Testis (tissue), 2 donors: ENCODE results near the gene MGST3.

Experiments used
- POLR2A ChIP-seq: fragments of 450-650 bp; IDR thresholded peaks from one replicate; pipeline ENCODE4 v1.6.1; 2017; ENCODE audit warnings: antibody characterized with exemption, mild to moderate bottlenecking, moderate library complexity
- TF ChIP-seq, protein P1 (sequence below), 3 experiments: fragments of 450-650 bp in 2 of 3; fragments of 200-600 bp in 1 of 3; sonication (generic) in 1 of 3; IDR thresholded peaks; one replicate each; pipeline ENCODE4 v1.5.1; 2016 to 2019; ENCODE audit warnings: antibody characterized with exemption in 3 of 3, mild to moderate bottlenecking in 2 of 3, moderate library complexity in 1 of 3

DNA sequence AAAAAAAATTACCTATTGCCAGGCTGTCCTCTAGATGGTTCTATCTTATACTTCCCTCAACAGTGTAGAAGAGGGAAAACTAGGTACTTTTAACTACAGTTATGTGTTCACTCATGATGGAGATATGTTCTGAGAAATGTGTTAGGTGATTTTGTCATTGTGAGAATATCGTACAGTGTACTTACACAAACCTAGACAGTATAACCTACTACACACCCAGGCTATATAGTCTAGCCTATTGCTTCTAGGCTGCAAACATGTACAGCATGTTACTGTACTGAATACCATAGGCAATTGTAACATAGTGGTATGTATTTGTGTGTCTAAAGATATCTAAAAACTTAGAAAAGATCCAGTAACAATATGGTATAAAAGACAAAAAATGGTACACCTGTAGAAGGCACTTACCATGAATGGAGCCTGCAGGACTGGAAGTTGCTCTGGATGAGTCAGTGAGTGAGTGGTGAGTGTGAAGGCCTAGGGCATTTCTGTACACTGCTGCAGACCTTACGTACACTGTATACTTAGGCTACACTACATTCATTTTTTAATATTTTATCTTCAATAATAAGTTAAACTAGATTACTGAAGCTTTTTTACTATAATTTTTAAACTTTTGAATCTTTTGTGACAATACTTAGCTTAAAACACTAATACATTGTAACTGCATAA is 13.2 kb downstream of the MGST3 start:
- TF ChIP-seq, protein P1, sequence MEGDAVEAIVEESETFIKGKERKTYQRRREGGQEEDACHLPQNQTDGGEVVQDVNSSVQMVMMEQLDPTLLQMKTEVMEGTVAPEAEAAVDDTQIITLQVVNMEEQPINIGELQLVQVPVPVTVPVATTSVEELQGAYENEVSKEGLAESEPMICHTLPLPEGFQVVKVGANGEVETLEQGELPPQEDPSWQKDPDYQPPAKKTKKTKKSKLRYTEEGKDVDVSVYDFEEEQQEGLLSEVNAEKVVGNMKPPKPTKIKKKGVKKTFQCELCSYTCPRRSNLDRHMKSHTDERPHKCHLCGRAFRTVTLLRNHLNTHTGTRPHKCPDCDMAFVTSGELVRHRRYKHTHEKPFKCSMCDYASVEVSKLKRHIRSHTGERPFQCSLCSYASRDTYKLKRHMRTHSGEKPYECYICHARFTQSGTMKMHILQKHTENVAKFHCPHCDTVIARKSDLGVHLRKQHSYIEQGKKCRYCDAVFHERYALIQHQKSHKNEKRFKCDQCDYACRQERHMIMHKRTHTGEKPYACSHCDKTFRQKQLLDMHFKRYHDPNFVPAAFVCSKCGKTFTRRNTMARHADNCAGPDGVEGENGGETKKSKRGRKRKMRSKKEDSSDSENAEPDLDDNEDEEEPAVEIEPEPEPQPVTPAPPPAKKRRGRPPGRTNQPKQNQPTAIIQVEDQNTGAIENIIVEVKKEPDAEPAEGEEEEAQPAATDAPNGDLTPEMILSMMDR (IDR thresholded peaks at IDR 0.05): no peak
- TF ChIP-seq POLR2A: no peak
